ENCODE data around the gene CHADL. TPM values are rescaled to one million over a fixed set of nuclear protein-coding genes. Genes with fewer than 3 reads are reported as not detected.

CHADL gene
- total and polyA plus RNA-seq, 2 of the 8 experiments (the other 6 are each of a cell fraction or from before 2014, with no cell fraction given) = 0.78 to 1.4 TPM

GRCh38 chr22:41222846-41223507, 17.8 kb downstream of the CHADL start:
- Histone ChIP-seq H3K23me2 (ENCODE audit: low read depth, low read length) (no peaks in the 10 kb centered on the region), H4K20me1 (replicated peaks in 1 of 2; ENCODE audit: control insufficient read depth in 1 of 2, insufficient read depth in 2 of 2, low read length in 2 of 2) (peaks cover 0 to 9% of the 10 kb centered on the region in 2 experiments), H3K79me2 (ENCODE audit: control insufficient read depth in 1 of 2, insufficient read depth in 2 of 2, low read length in 2 of 2) (no peaks in the 10 kb centered on the region), H4K8ac (ENCODE audit: extremely low read depth, insufficient read depth, low read length) (no peak overlapping the region), H2BK5ac (ENCODE audit: low read depth, low read length) (peak overlapping the region; percentile 24; the same call in 1 of the 2 replicates), H2AFZ (ENCODE audit: low read length) (no peak overlapping the region), H3K9me3 (ENCODE audit: insufficient read depth in 2 of 2, low read depth in 1 of 2, low read length in 1 of 2) (no peaks in the 10 kb centered on the region), H4K5ac (ENCODE audit: insufficient read length, low read depth, low read length) (no peak overlapping the region), H2BK20ac (ENCODE audit: low read length) (no peak overlapping the region), H3K56ac (replicated peaks; ENCODE audit: insufficient read length, low read depth, low read length) (no peak overlapping the region), H3K4ac (replicated peaks; ENCODE audit: insufficient read length, low read depth, low read length) (no peak overlapping the region), H3K27me3 (replicated peaks in 1 of 4; ENCODE audit: control insufficient read depth in 3 of 4, extremely low read depth in 1 of 4, insufficient read depth in 3 of 4, low read length in 3 of 4) (no peaks in the 10 kb centered on the region), H2BK12ac (ENCODE audit: low read depth, low read length) (no peak overlapping the region), H3K9ac (replicated peaks in 1 of 4; ENCODE audit: extremely low read depth in 1 of 4, low read depth in 3 of 4, low read length in 3 of 4) (no peak overlapping the region), H3K14ac (ENCODE audit: insufficient read length) (no peak overlapping the region), H2BK120ac (replicated peaks; ENCODE audit: low read depth, low read length) (no peak overlapping the region), H3K4me3 (ENCODE audit: extremely low read depth in 1 of 4, insufficient read depth in 2 of 4, low read depth in 3 of 4, low read length in 4 of 4) (no peak overlapping the region), H3K4me1 (replicated peaks in 1 of 4; ENCODE audit: control insufficient read depth in 3 of 4, insufficient read depth in 4 of 4, low read length in 3 of 4) (peaks cover 0 to under 1% (median 0%) of the 10 kb centered on the region in 4 experiments; a peak in 1 of 7 replicates), H3K23ac (ENCODE audit: insufficient read length) (no peak overlapping the region), H3K18ac (ENCODE audit: extremely low read depth, low read length) (no peak overlapping the region), H2AK5ac (ENCODE audit: low read depth, low read length) (no peak overlapping the region), H3K4me2 (ENCODE audit: insufficient read depth in 1 of 2, low read depth in 2 of 2, low read length in 2 of 2) (no peak overlapping the region), H2BK15ac (ENCODE audit: low read length) (no peak overlapping the region), H3K36me3 (ENCODE audit: control insufficient read depth in 2 of 4, insufficient read depth in 4 of 4, low read length in 3 of 4) (peaks cover 13 to 36% (median 31%) of the 10 kb centered on the region in 4 experiments; a peak in 7 of 8 replicates), H4K91ac (replicated peaks; ENCODE audit: insufficient read length, low read length) (no peak overlapping the region), H3K27ac (ENCODE audit: low read depth, low read length) (no peak overlapping the region), H3K79me1 (ENCODE audit: low read depth, low read length) (no peaks in the 10 kb centered on the region)
- WGBS, 2 experiments (ENCODE audit: extremely low coverage in 1 of 2, insufficient coverage in 1 of 2, insufficient read length in 1 of 2, insufficient replicate concordance in 2 of 2, low coverage in 1 of 2, low lambda C conversion rate in 2 of 2, missing lambda C conversion rate in 1 of 2) = 93% methylated on average over 9 of the region's 9 CpGs; no CpG with 5 or more reads in 1 of the 2 experiments
- DNase-seq (ENCODE audit: low read depth in 1 of 2, low spot score in 2 of 2) (no peak), FAIRE-seq (no peak)
- POLR2A ChIA-PET (ENCODE audit: partially characterized antibody) = interaction anchor here (0.5 to 3.0 kb wide), 6 partner anchors 11 to 400 kb away, joined by 3 to 11 read pairs (median 5); no protein-coding TSS in a partner anchor
- CTCF ChIA-PET (ENCODE audit: partially characterized antibody) = interaction anchor here (0.6 to 1.0 kb wide), 2 partner anchors 23 to 36 kb away, joined by 3 to 4 read pairs; no protein-coding TSS in a partner anchor
- TF ChIP-seq FOSL1 (IDR thresholded peaks at IDR 0.05; ENCODE audit: insufficient read depth, low read depth, low read length) (no peak), EGR1 (IDR thresholded peaks at IDR 0.05; ENCODE audit: borderline replicate concordance, low read depth, low read length) (no peak), MAFK (IDR thresholded peaks at IDR 0.05; ENCODE audit: low read depth, low read length) (no peak), SRF (IDR thresholded peaks at IDR 0.05; ENCODE audit: low read depth, low read length) (no peak), NANOG (IDR thresholded peaks at IDR 0.05; ENCODE audit: insufficient read depth, low read depth, low read length, poor library complexity, severe bottlenecking) (no peak), CBX5 (IDR thresholded peaks at IDR 0.05; ENCODE audit: low read depth, low read length) (no peak), SIN3A (conservative IDR thresholded peaks at IDR 0.05 in 1 of 2, IDR thresholded peaks at IDR 0.05 in 1 of 2; ENCODE audit: low read depth in 1 of 2, low read length in 2 of 2) (no peak), RNF2 (IDR thresholded peaks at IDR 0.05; ENCODE audit: borderline replicate concordance, low read depth, low read length, missing control alignments, poor library complexity, severe bottlenecking) (no peak), KDM5A (IDR thresholded peaks at IDR 0.05; ENCODE audit: low read length) (no peak), ZNF274 (IDR thresholded peaks at IDR 0.05; ENCODE audit: borderline replicate concordance, extremely low read depth, low read length) (no peak), EP300 (IDR thresholded peaks at IDR 0.05; ENCODE audit: borderline replicate concordance in 1 of 2, low read depth in 2 of 2, low read length in 2 of 2) (no peak), BACH1 (IDR thresholded peaks at IDR 0.05; ENCODE audit: low read length) (no peak)
